ENCODE data around the gene CAPN11.

CAPN11 gene

DNA sequence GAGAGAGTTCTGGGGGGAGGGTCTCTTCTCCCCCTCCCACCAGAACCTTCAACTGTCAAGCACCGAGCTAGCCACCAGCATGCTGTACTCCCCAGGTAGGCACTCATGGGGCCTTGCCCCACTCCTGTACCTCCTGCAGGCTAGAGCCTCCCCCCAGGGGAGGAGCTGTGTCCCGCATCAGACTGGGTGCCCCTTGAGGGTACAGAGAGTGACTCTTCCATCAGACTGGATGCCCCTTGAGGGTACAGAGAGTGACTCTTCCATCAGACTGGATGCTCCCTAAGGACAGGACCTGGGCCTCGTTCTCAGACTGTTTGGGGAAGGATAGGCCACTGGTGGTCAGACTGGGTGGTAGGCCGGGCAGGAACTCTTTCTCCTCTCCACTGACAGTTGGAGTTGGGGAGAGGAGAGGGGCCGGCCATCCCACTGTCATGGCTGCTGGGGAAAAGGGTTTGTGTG, at the start of gene CAPN11:
CAPN11 (plus strand) TSS at position 51 of the 459 bp plus-strand sequence; CDS start at position 80, 29 bp downstream.
- no peak for DNase-seq (ENCODE audit: low read depth in 2 of 2, low spot score in 1 of 2)

DNA sequence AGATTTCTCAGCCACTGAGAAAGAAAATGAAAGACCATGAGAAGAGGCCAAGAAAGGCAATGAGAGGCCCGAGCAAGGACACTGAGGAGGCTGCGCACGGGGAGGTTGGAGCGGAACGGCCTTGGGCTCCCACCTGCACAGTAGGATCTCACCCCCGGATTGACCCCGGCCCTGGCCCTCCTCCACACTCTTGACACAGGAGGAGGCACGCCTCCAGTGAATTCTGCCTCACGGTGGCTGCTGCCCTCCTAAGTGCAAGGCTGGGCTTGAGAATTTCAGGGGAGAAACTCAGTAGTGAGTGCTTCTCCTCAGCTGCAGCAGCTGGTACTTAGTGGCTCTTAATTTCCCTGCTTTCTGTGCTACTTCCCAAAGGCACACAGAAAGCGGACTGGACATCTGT, 49.4 kb upstream of the CAPN11 start:
- no peak for DNase-seq (ENCODE audit: low read depth in 2 of 2, low spot score in 1 of 2)

DNA sequence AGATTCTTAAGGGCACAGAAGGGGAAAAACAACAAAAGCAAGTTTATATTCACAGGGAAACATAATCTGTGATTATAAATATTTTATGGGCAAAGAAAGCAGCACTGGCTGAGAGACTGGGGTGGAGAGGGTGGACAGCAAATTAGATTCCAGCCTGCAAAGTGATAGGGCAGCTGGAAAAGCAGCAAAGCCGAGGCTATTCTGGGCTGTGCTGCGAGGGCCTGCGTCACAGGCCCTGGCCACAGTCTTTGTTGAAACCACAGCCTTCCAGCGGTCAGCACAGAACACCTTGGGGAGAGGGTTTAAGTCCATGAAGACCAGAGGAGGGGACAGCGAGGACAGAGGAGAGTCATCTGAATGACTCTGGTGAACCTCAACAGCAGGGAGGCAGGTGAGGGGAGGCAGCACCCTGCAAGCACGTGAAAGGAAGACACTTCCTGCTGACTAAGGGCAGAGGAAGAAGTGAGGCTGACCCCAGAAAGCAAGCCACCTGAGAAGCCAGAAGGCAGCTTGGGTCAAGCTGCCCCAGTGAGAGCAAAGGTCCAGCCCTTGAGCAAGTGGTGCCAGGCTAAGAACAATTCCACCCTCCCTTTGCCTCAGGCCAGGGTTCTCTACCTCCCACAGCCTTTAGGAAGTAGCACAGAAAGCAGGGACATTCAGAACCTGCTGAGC, 48.5 kb upstream of the CAPN11 start:
- DNase-seq (ENCODE audit: low read depth in 2 of 2, low spot score in 1 of 2): no peak

DNA sequence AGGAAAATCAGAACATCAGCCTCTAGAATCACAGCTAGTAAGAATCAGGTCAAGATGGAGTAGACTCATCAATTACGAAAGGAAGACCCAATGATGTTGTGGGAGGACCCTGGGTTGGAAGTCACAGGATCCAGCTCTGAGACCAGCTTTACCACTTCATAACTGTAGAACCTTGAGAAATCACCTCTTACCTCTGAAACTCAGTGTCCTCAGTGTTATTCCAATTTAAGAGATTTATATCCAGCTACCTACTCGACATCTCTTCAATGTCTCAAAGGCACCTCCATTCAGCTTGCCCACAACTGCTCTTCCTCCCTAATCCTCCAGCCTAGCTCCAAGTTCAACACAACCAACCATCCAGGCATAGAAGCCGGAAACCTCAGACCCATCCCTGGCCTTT, 47.7 kb upstream of the CAPN11 start:
- no peak for DNase-seq (ENCODE audit: low read depth in 2 of 2, low spot score in 1 of 2)

DNA sequence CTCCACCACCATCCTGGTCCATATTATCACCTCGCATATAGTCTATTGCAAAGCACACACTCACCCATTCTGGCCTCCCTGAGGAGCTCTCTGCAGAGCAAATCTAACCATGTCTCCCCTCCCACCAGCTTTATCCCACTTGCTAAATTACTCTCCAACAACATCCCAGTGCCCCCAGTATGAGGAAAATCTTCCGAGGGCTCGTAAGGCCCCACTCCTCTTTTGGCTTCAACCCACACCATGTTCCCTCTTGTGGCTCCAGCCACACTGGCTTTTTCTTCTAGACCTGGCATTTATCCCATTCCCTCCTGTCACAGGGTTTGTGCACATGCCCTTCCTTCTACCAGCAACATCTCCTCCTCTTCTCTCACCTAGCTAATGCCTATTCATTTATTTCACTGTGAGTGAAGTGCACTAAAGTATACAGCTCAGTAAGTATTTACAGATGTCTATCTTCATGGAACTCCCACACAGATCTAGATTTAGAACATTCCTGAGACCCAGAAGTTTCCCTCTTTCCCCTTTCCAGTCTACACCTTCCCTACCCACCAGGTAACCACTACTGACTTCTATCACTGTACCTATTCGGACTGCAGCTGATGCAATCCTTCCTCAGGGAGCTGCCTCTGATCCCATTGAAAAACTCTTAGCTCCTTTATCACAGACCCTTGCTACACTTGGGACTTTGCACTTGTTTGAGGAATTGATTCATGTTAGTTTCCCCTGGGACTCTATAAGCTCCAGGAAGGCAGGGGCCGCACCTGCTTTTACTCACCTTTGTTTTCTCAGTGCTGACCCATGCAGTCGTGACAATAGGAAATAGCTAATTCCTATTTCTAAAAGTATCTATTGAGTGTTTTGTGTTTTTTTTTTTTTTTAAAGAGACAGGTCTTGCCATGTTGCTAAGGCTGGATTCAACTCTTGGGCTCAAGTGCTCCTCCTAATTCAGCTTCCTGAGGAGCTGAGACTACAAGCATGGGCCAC, 46.9 kb upstream of the CAPN11 start:
- no peak for DNase-seq (ENCODE audit: low read depth in 2 of 2, low spot score in 1 of 2)

DNA sequence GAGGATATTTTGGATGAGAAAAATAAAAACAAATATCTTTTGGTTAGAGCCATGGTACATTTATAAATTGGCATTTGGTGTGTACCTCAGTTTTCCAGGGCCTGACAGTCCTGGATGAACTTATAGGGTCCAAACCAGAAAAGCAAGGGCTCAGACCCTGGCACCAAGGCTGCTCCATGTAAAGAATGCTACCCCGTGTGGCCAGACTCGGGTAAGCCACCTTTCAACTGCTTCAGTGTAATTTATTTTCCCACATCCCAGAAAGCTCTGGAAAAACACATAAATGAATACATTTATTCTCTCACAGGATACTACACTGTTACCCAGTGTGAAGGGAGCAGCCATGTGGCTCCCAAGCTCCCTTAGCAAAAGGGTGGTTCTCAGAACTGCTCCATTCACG, 45.2 kb upstream of the CAPN11 start:
- DNase-seq (ENCODE audit: low read depth in 2 of 2, low spot score in 1 of 2): no peak

DNA sequence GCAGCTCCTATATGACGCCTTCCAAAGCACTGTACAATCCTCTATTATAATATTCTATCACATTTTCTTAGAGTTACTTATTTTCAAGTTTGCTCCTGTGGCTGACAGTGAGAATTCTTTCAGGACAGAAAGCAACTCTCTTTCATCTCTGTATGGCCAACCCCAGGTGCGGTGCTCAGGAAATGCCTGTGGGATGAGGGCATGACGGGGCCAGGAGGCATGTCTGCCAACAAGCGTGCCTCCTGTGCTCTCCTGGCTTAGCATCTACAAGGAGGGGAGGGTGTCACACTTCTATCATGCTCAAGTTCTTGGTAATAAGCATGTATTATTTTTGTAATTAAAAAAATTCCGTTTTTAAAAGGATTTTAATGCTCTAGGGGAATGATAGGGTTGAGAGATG, 42.8 kb upstream of the CAPN11 start:
- no peak for DNase-seq (ENCODE audit: low read depth in 2 of 2, low spot score in 1 of 2)

DNA sequence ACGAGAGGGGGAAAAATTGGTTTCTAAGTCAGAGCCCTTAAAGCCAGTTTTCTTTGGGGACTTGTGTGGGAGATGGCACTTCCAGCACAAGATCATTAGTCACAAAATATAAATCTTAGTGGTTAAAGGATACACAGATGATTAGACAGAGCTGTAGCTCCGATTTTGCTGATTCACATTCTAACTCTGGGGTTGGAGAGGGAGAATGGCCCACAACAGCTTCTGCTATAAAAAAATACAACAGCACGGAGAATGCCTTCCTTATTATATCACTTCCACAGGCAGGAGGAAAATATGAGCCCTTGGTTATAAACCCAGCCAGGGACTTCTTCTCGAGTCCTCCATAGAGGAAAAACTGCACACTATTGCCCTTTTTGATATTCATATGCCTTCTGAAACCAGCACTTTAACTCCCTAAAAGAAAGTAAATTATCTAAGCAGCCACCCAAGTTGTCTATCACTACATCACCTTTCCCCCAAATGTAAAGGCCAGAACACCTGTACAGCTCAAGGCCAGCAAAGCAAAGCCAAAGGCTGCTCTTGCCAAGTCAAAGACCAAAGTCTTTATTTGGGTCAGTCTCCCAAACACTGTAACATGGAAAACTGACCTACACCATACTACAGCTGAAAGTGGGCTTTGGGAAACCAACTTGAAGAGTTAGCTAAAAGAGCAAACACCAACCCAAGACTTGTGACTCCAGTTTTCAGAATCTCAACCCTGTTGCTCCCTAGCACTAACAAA, 41.8 kb upstream of the CAPN11 start:
- DNase-seq (ENCODE audit: low read depth in 2 of 2, low spot score in 1 of 2): no peak

DNA sequence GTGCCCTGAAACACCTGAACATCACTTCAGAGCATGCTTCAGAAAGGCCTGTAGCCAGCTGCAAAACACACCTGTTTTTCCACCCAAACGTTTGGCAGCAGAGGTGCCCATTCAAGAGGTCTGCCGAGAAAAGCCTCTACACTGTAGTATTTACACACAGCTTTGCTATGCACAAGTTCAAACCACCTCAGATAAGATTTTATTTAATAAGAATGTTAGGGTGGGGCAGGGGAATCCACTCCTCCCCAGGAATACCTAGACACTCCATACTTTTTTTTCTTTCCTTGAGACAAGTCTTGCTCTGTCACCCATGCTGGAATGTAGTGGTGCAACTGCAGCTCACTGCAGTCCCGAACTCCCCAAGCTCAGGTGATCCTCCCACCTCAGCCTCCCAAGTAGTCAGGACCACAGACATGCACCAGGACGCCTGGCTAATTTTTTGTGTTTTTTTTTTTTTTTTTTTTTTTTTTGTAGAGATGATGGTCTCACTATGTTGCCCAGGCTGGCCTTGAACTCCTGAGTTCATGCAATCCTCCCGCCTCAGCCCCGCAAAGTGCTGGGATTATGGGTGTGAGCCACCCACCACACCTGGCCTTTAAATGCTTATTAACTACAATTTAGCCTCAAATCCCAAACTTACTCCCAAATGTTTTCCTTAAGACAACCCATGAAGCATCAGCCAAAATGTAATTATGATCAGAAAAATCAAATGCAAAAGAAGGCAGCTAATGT, 41.1 kb upstream of the CAPN11 start:
- DNase-seq (ENCODE audit: low read depth in 2 of 2, low spot score in 1 of 2): no peak

DNA sequence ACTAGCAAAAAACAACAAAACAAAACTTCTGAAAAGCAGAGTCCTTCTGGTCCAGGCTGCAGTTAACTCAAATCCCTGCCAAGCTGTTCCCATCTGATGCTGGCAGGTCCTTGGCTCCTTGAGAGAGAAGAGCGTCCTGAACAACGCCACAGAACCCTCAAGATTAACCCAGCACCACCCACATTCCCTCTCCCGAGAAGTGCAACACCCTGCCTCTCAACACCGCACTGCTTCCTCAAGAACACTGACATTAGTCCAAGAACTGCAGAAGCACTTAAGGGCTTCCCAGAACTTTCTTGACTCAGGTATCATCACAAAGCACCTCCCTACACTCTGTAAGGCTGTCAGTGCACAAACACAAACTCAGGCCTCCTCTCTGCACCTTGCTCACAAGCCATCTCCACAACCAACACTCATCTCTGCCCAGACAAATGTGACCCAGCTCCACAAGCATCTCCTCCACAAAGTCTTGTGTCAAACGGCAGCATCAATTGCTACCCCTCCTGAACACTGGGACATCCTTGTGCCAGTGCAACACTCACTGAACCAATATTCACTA, 38.8 kb upstream of the CAPN11 start:
- no peak for DNase-seq (ENCODE audit: low read depth in 2 of 2, low spot score in 1 of 2)

DNA sequence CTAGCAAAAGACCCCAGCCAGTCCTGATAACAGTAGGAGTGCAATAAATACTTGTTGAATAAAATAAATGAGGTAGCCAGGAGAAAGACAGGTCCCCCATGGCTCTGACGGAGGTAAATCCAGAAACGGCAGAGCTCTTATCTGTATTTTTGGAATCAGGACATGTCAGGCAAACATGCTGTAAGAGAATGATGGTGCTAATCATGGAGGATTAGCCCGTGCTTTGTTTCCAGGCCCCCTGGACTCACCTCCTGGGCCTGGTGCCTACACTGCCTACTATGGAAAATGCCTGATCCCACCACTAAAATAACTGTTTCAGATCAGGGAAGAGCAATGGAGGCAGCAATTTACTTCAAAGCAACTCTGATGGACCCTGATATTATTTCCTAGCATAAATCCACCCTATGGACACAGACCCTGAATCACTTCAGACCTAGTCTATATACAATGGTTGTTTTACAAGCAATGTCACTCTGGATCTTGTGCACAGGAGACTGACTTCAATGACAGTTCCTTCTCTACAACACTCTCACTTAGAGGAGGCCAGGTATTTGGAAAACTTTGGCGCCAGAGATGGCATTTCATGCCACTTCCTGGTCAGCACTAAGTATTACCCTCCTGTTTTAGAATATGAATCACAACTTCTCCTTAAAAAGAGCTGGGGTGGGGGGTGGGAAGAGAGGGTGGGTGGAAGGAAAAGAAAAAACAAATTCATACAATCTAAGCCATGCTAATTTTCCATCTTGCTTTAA, 37.8 kb upstream of the CAPN11 start:
- no peak for DNase-seq (ENCODE audit: low read depth in 2 of 2, low spot score in 1 of 2)

DNA sequence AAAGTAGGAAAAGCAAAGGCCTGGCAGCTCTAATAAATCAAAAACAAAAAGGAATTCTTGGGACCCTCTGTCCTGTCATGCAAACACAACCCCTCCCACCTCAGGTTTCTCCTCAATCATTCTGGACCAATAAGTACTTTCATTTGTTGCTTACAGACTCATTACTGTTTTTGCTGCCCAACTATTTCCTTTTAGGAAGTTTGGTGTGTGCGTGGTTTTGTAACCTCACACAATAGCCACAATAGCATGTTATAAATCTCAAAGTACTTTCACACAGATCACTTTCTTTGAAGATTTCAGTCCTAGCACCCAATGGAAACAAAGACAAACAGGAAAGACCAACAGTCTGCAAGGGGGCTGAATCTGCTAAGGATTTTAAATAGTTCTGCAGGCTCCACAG, 35.8 kb upstream of the CAPN11 start:
- DNase-seq (ENCODE audit: low read depth in 2 of 2, low spot score in 1 of 2): no peak

DNA sequence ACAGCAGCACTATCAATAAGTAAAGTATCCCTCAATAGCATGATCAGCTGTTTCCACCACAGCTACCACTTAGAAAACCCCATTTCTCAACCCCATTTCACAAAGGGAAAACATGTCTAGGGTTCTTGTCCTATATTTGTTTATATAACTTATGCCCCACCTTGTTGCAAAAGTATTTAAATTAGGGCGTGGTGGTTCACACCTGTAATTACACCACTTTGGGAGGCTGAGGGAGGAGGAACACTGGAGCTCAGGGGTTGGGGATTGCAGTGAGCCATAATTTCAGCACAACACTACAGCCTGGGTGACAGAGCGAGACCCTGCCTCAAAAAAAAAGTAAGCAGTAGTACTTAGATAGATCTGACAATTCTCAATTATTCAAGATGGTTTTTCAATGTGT, 35.1 kb upstream of the CAPN11 start:
- DNase-seq (ENCODE audit: low read depth in 2 of 2, low spot score in 1 of 2): no peak

DNA sequence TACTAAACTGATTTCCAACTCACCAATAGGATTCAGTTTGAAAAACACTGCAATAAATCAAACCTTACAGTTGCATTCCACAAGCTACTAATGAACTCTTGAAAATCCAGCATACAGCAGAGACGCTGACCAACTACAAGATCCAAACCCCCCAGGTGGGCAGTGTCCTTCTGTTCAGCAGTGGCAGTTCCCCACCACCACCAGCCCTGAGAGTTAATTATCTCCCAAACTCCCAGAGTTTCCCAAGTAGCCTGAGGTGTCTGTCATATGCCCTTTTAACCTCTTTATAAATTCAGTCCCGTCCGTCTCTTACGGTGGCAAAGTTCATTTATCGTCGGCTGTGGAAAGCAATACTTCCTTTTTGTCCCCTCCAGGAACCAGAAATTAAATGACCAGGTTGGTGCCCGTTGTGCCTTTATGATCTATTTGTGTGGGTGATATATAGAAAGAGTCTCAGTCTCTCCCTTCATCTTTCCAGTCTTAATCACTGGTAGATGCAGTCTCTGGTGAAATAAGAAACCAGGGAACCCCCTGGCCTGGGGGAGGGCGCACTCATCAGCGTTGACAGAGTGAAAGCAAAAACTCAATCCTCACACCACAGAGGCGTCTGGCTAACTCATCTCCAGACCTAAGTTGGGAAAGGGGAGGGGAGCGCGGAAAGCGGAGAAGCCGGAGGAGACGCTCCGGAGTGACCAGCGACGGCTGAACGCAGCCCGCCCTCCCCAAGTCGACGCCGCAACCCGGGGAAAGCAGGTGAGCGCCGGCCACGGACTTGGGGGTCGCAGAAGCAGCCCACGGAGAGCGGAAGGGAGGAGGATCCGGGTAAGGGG, 32.1 kb upstream of the CAPN11 start:
- peak; percentile 32 to 43 for DNase-seq (ENCODE audit: low read depth in 2 of 2, low spot score in 1 of 2)

DNA sequence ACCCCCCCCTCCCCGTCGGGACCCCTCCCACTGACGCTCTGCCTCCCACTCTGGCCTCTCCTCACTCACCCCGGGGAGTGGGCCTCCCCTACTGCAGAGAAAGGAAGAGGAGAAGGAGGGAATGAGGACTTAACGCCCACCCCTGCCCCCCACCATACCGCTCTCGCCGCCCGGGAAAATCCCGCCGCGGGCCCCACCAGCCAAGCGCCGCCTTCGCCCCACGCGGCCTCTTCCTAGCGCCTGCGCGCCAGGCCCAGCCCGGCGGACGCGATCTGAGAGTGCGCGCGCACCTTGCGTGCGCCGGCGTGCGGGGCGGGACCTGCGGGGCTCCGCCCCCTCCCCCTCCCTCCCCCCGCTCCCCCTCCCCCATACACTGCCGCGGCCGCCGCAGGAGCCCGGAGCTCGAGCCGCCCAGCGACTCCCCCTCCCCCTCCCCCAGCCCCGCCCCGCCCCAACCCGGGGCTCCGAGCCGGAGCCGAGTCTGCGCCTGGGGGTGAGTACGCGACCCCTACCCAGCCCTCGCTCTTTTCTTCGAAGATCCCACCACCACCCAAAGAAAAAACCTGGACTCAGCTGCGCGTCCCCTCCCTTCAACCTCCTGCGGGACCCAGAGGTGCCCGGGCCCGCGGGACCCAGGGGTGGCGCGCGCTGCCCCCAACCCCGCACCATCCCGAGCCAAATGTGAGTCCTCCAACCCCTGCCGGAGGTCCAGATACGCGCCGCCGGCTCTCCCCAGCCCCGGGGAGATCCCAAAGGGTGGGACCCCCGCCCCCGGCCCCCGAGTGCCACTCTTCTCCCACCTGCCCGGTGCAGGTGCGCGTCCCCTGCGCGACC, 31.2 kb upstream of the CAPN11 start, which contains the start of the genes MRPL14 and TMEM63B:
MRPL14 (minus strand) TSS at position 267 of the 834 bp plus-strand sequence. CDS start 10,841 bp downstream, outside the sequence.
TMEM63B (plus strand) TSS at position 369 of the 834 bp plus-strand sequence. CDS start 7,031 bp downstream, outside the sequence.
- peak; percentile 69 to 83 for DNase-seq (ENCODE audit: low read depth in 2 of 2, low spot score in 1 of 2)

DNA sequence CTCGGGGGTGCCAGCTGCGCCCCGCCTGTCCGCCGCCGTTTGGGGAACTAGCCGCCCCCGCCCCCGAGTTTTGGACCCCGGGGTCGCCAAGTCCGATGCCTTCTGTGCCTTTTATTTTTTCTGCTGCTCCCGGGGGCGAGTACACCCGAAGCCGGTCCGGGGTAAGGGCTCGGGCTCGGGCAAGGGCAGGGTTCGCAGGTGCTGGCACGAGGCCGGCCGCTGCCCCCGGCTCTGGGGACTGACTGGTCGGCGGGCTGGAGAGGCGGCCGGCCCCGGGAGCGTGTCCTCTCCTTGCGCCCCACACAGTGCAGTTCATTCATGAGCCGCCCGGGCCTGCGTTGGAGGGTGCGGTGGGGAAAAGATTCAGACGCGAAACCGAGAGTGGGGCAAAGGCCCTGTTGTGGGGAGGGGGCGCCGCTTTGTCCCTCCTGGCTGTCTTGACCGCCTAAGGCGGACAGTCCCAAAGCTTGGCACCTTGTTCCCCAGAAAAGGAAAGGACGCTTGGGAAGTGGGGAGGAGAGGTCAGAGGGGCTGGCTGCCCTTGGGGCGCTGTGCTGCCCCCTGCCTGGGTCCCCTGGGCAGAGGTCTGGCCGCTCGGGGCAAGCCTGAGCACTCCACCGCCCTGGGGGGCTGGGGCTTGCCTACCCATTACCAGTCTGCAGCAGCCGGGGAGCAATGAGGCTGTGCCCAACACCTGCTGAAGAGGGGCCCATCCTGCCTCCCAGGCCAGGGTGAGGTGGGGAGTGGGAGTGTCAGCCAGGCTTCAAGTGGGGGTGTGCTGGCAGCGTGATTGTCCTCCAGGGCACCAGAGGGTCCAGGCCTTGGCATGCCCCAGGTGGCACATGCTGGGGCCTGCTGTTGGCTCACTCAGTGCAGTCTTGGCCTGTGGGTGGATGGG, 30.4 kb upstream of the CAPN11 start:
- no peak for DNase-seq (ENCODE audit: low read depth in 2 of 2, low spot score in 1 of 2)

DNA sequence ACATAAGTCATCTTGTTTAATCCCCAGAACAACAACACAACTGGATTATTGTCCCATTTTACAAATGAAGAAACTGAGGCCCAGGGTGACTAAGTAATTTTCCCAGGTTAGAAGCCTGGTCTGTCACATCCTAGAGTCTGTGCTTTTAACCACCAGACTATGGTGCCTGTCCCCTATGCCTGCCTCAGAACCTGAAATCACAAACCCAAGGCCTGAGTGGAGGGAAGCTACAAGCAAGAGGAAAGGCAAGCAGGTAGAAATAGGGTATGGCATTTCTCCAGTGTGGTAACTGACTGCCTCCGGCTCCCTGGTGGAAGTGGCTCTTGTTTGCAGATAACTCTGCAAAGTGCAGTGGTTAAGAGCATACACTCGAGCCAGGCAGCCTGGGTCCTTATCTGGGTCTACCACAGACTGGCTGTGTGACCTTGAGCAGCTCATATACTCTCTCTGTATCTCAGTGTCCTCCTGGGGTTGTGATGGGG, 28.7 kb upstream of the CAPN11 start:
- DNase-seq (ENCODE audit: low read depth in 2 of 2, low spot score in 1 of 2): no peak
